IMR-90 (cell line): ENCODE data around the gene HDDC3. TPM values are rescaled to one million over a fixed set of nuclear protein-coding genes. Genes with fewer than 3 reads are reported as not detected.

Experiments used
- ATAC-seq: fragments of 200-7000 bp; cut with Tn5 transposase; 2 replicates; pipeline ENCODE4 v1.9.1; 2020; ENCODE audit warnings: low read depth, mild to moderate bottlenecking, moderate library complexity
- BruUV-seq: library from RNA; stranded (reverse); fragments of 400-500 nt; replicated peaks from 2 replicates; lab custom pipeline; 2021; lab: Mats Ljungman, UMichigan
- CTCF ChIA-PET: fragments of 300-600 bp; formaldehyde crosslinking; extraction: SDS; loops from one replicate; lab custom pipeline; 2021; ENCODE audit warnings: antibody characterized with exemption; lab: Yijun Ruan, JAX
- POLR2A ChIA-PET: fragments of 300-600 bp; sonication (Branson Sonifier 250); formaldehyde crosslinking; loops from one replicate; lab custom pipeline; 2022; ENCODE audit warnings: antibody characterized with exemption; ENCODE audit not compliant: unreplicated experiment; lab: Charles Lee
- DNase-seq: peaks from one replicate; pipeline ENCODE4 v3.0.0; 2013
- H2AFZ ChIP-seq: replicated peaks from 2 replicates; pipeline ENCODE3; 2013; ENCODE audit warnings: low read length, mild to moderate bottlenecking; ENCODE audit not compliant: poor library complexity
- H2AK5ac ChIP-seq: 2 replicates; pipeline ENCODE4 v1.6.1; 2013; ENCODE audit warnings: low read depth, low read length, inconsistent platforms
- H2AK9ac ChIP-seq: replicated peaks from 2 replicates; pipeline ENCODE3; 2013; ENCODE audit warnings: mild to moderate bottlenecking, low read depth, low read length, moderate library complexity; ENCODE audit not compliant: poor library complexity
- H2BK120ac ChIP-seq: 2 replicates; pipeline ENCODE4 v1.6.1; 2013; ENCODE audit warnings: low read depth, low read length, inconsistent platforms
- H2BK15ac ChIP-seq: 3 replicates; pipeline ENCODE4 v1.6.1; 2013; ENCODE audit warnings: low read depth, low read length, inconsistent platforms
- H2BK20ac ChIP-seq: 2 replicates; pipeline ENCODE4 v1.6.1; 2013; ENCODE audit warnings: low read depth, mild to moderate bottlenecking, inconsistent platforms, low read length, moderate library complexity
- H2BK5ac ChIP-seq: 2 replicates; pipeline ENCODE4 v1.6.1; 2013; ENCODE audit warnings: mild to moderate bottlenecking, low read depth, low read length, inconsistent platforms; ENCODE audit not compliant: poor library complexity, severe bottlenecking
- H3K14ac ChIP-seq: replicated peaks from 2 replicates; pipeline ENCODE4 v1.6.1; 2013; ENCODE audit warnings: low read depth, low read length, inconsistent platforms
- H3K18ac ChIP-seq: 2 replicates; pipeline ENCODE4 v1.6.1; 2013; ENCODE audit warnings: low read depth, low read length, control low read depth
- H3K23ac ChIP-seq: 2 replicates; pipeline ENCODE4 v1.6.1; 2013; ENCODE audit warnings: low read depth, low read length, inconsistent platforms
- H3K27ac ChIP-seq: 2 replicates; pipeline ENCODE4 v1.5.1; 2013; ENCODE audit warnings: mild to moderate bottlenecking, control low read depth, low read length; ENCODE audit not compliant: insufficient read depth
- H3K27me3 ChIP-seq: 2 replicates; pipeline ENCODE4 v1.6.1; 2013; ENCODE audit warnings: low read length; ENCODE audit not compliant: control insufficient read depth, insufficient read depth
- H3K36me3 ChIP-seq: 2 replicates; pipeline ENCODE4 v1.6.1; 2013; ENCODE audit warnings: low read length, mixed read lengths; ENCODE audit not compliant: control insufficient read depth, insufficient read depth
- H3K4ac ChIP-seq: 2 replicates; pipeline ENCODE4 v1.6.1; 2013; ENCODE audit warnings: low read depth, low read length, inconsistent platforms
- H3K4me1 ChIP-seq: 2 replicates; pipeline ENCODE4 v1.6.1; 2013; ENCODE audit warnings: low read length, mixed read lengths; ENCODE audit not compliant: control insufficient read depth, insufficient read depth
- H3K4me2 ChIP-seq: 2 replicates; pipeline ENCODE4 v1.6.1; 2013; ENCODE audit warnings: low read depth, mild to moderate bottlenecking, control low read depth, low read length, moderate library complexity
- H3K4me3 ChIP-seq: 2 replicates; pipeline ENCODE4 v1.5.1; 2013; ENCODE audit warnings: low read depth, mild to moderate bottlenecking, control low read depth, low read length, moderate library complexity; ENCODE audit not compliant: insufficient read depth
- H3K56ac ChIP-seq: 2 replicates; pipeline ENCODE4 v1.6.1; 2013; ENCODE audit warnings: low read length, inconsistent platforms; ENCODE audit not compliant: insufficient read depth; ENCODE audit errors: extremely low read depth
- H3K79me1 ChIP-seq, 2 experiments: 2 replicates each; pipeline ENCODE4 v1.6.1; 2013; ENCODE audit warnings: low read length in 2 of 2, inconsistent platforms in 1 of 2, low read depth in 1 of 2
- H3K9ac ChIP-seq: 2 replicates; pipeline ENCODE4 v1.6.1; 2013; ENCODE audit warnings: low read depth, low read length, control low read depth
- H3K9me1 ChIP-seq: 2 replicates; pipeline ENCODE4 v1.6.1; 2013; ENCODE audit warnings: low read length, inconsistent platforms; ENCODE audit not compliant: insufficient read depth
- H3K9me3 ChIP-seq: 2 replicates; pipeline ENCODE4 v1.6.1; 2013; ENCODE audit warnings: low read length; ENCODE audit not compliant: control insufficient read depth, insufficient read depth
- H4K20me1 ChIP-seq: 2 replicates; pipeline ENCODE4 v1.6.1; 2013; ENCODE audit warnings: low read length, inconsistent platforms; ENCODE audit not compliant: insufficient read depth
- H4K5ac ChIP-seq: 2 replicates; pipeline ENCODE4 v1.6.1; 2013; ENCODE audit warnings: mild to moderate bottlenecking, low read depth, low read length, control low read depth
- H4K8ac ChIP-seq, 2 experiments: 2 replicates each; pipeline ENCODE4 v1.6.1; 2013; ENCODE audit warnings: low read depth in 2 of 2, low read length in 2 of 2, control low read depth in 1 of 2, inconsistent platforms in 1 of 2
- H4K91ac ChIP-seq: 2 replicates; pipeline ENCODE4 v1.6.1; 2013; ENCODE audit warnings: low read depth, low read length, inconsistent platforms; ENCODE audit not compliant: insufficient read depth
- CEBPB ChIP-seq: IDR thresholded peaks from 2 replicates; pipeline ENCODE4 v1.6.1; 2012; ENCODE audit warnings: low read depth, low read length, improper control_type of control experiment
- CHD1 ChIP-seq: IDR thresholded peaks from 2 replicates; pipeline ENCODE4 v1.6.1; 2012; ENCODE audit warnings: low read depth, low read length, improper control_type of control experiment
- MAFK ChIP-seq: IDR thresholded peaks from 2 replicates; pipeline ENCODE4 v1.6.1; 2012; ENCODE audit warnings: low read depth, low read length, improper control_type of control experiment
- MAZ ChIP-seq: IDR thresholded peaks from 2 replicates; pipeline ENCODE4 v1.6.1; 2012; ENCODE audit warnings: low read depth, mild to moderate bottlenecking, low read length, improper control_type of control experiment, moderate library complexity, borderline replicate concordance
- MXI1 ChIP-seq: IDR thresholded peaks from 2 replicates; pipeline ENCODE4 v1.6.1; 2012; ENCODE audit warnings: low read depth, mild to moderate bottlenecking, low read length, moderate library complexity, borderline replicate concordance
- POLR2A ChIP-seq: IDR thresholded peaks from 2 replicates; pipeline ENCODE4 v1.6.1; 2012; ENCODE audit warnings: mild to moderate bottlenecking, low read depth, low read length
- RAD21 ChIP-seq: IDR thresholded peaks from 2 replicates; pipeline ENCODE4 v1.6.1; 2012; ENCODE audit warnings: low read length, improper control_type of control experiment
- RCOR1 ChIP-seq: IDR thresholded peaks from 2 replicates; pipeline ENCODE4 v1.6.1; 2012; ENCODE audit warnings: mild to moderate bottlenecking, low read length, improper control_type of control experiment; ENCODE audit not compliant: insufficient replicate concordance
- SMC3 ChIP-seq: fragments of 150-350 bp; IDR thresholded peaks from 2 replicates; pipeline ENCODE4 v1.6.1; 2016; ENCODE audit warnings: low read depth, mild to moderate bottlenecking, antibody characterized with exemption, low read length, moderate library complexity
- WGBS, 2 experiments: methylation state at CpG; one replicate each; pipeline versions ENCODE4 v1.1.5 to v1.1.7; 2013; ENCODE audit warnings: missing lambda C conversion rate in 2 of 2; ENCODE audit not compliant: insufficient read length in 1 of 2; ENCODE audit errors: extremely low coverage in 2 of 2; 5-methylcytosine and 5-hydroxymethylcytosine counted together
- dilution Hi-C: fragments of 300-500 bp; cut with HindIII; formaldehyde crosslinking; loops from one replicate; pipeline ENCODE4 v1.14.3; 2018; ENCODE audit warnings: low sequenced_read_pairs; ENCODE audit not compliant: unreplicated experiment
- in situ Hi-C: fragments of 300-500 bp; cut with MboI; formaldehyde crosslinking; loops from 3 replicates; pipeline ENCODE4 v1.14.3; 2019; ENCODE audit warnings: low sequenced_read_pairs, inconsistent platforms, mixed read lengths
- intact Hi-C: fragments of 100-400 bp; cut with micrococcal nuclease; formaldehyde crosslinking; loops from 2 replicates; pipeline ENCODE4 v1.10.0; 2022
- polyA plus RNA-seq, 3 experiments: library from polyadenylated mRNA; depleted of rRNA; stranded (reverse); fragments of >200 nt; gene quantifications; 2 replicates each; pipeline ENCODE4 v1.2.3, GENCODE V29; 2012; ENCODE audit warnings: low replicate concordance in 1 of 3
- total RNA-seq: library from RNA; depleted of rRNA; stranded (reverse); fragments of >200 nt; gene quantifications from 2 replicates; pipeline ENCODE4 v1.2.3, GENCODE V29; 2012
- TF ChIP-seq, protein P1 (sequence below): conservative IDR thresholded peaks from 2 replicates; pipeline ENCODE4 v1.5.1; 2012; ENCODE audit warnings: mild to moderate bottlenecking, low read depth, low read length, improper control_type of control experiment

HDDC3 gene
- total and polyA plus RNA-seq, 2 of the 4 experiments (the other 2 are of a cell fraction): 7.9 to 10.7 TPM

- CTCF ChIA-PET: interaction anchor here (0.9 to 1.9 kb wide), 2 partner anchors 22 to 283 kb away, joined by 4 to 6 read pairs; no protein-coding TSS in a partner anchor
- 93% methylated on average over 6 of the region's 15 CpGs; no CpG with 5 or more reads in 1 of the 2 experiments for WGBS, 2 experiments
Observed at GRCh38 chr15:90930861-90931574, 1.3 kb downstream of the HDDC3 start.

More at GRCh38 chr15:90930861-90931574, 1.3 kb downstream of the HDDC3 start:
- H3K9ac ChIP-seq: no peak overlapping the region
- dilution Hi-C loops (no loop called here), intact Hi-C loops (no loop called here), in situ Hi-C loops (no loop called here)
- no peaks in the 10 kb centered on the region for H3K9me3 ChIP-seq
- H3K18ac ChIP-seq: no peak overlapping the region
- H2AK5ac ChIP-seq: no peak overlapping the region; the same call in 1 of the 2 replicates
- peaks cover 8 to 33% of the 10 kb centered on the region in 2 experiments; a peak in 3 of 4 replicates for H3K79me1 ChIP-seq
- H3K27ac ChIP-seq: no peak overlapping the region
- peak overlapping the region; percentile 62 for H2AFZ ChIP-seq
- POLR2A ChIA-PET: no interaction called here
- H3K27me3 ChIP-seq: no peaks in the 10 kb centered on the region
- no peak overlapping the region for H2BK20ac ChIP-seq
- H3K23ac ChIP-seq: no peak overlapping the region
- H3K4me1 ChIP-seq: peaks cover 7% of the 10 kb centered on the region
- BruUV-seq: no TSS peak
- ATAC-seq (no peak), DNase-seq (no peak)
- H3K36me3 ChIP-seq: no peaks in the 10 kb centered on the region
- H3K14ac ChIP-seq: no peak overlapping the region
- H4K5ac ChIP-seq: peak overlapping the region; percentile 71
- no peak overlapping the region for H3K56ac ChIP-seq
- H3K4ac ChIP-seq: peak overlapping the region; percentile 66; the same call in 1 of the 2 replicates
- H4K91ac ChIP-seq: no peak overlapping the region
- peaks cover 2% of the 10 kb centered on the region; the same call in 1 of the 2 replicates for H4K20me1 ChIP-seq
- TF ChIP-seq MAZ (no peak), SMC3 (no peak), RCOR1 (no peak), CHD1 (no peak), MAFK (no peak), CEBPB (no peak), MXI1 (no peak), RAD21 (no peak), POLR2A (no peak)
- TF ChIP-seq, protein P1, sequence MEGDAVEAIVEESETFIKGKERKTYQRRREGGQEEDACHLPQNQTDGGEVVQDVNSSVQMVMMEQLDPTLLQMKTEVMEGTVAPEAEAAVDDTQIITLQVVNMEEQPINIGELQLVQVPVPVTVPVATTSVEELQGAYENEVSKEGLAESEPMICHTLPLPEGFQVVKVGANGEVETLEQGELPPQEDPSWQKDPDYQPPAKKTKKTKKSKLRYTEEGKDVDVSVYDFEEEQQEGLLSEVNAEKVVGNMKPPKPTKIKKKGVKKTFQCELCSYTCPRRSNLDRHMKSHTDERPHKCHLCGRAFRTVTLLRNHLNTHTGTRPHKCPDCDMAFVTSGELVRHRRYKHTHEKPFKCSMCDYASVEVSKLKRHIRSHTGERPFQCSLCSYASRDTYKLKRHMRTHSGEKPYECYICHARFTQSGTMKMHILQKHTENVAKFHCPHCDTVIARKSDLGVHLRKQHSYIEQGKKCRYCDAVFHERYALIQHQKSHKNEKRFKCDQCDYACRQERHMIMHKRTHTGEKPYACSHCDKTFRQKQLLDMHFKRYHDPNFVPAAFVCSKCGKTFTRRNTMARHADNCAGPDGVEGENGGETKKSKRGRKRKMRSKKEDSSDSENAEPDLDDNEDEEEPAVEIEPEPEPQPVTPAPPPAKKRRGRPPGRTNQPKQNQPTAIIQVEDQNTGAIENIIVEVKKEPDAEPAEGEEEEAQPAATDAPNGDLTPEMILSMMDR: no peak
- no peak overlapping the region for H3K4me2 ChIP-seq
- no peak overlapping the region for H2BK15ac ChIP-seq
- peak overlapping the region; percentile 82 to 91; a peak in 3 of 4 replicates for H4K8ac ChIP-seq
- no peak overlapping the region for H3K4me3 ChIP-seq
- no peak overlapping the region for H2AK9ac ChIP-seq
- no peak overlapping the region for H2BK120ac ChIP-seq
- no peak overlapping the region for H2BK5ac ChIP-seq
- peaks cover 6% of the 10 kb centered on the region for H3K9me1 ChIP-seq
